Trophoblast cell (in vitro differentiated cells and primary cell): Measurements from ENCODE around the gene PADI2.

ENCODE experiments used
- DNase-seq, 2 donors: peaks; one replicate each; pipeline ENCODE4 v3.0.0-alpha.2; 2016
- H2AFZ ChIP-seq: 2 replicates; pipeline ENCODE4 v1.6.1; 2013; ENCODE audit warnings: low read length, moderate library complexity, mild to moderate bottlenecking; ENCODE audit not compliant: insufficient read depth, poor library complexity
- H2AK5ac ChIP-seq: 2 replicates; pipeline ENCODE4 v1.6.1; 2013; ENCODE audit warnings: mild to moderate bottlenecking, low read length
- H2BK120ac ChIP-seq: 2 replicates; pipeline ENCODE4 v1.6.1; 2013; ENCODE audit warnings: low read length, mild to moderate bottlenecking, moderate library complexity; ENCODE audit not compliant: insufficient read depth, poor library complexity
- H2BK12ac ChIP-seq: 2 replicates; pipeline ENCODE4 v1.6.1; 2013; ENCODE audit warnings: mild to moderate bottlenecking, low read length, moderate library complexity
- H2BK5ac ChIP-seq: 2 replicates; pipeline ENCODE4 v1.6.1; 2013; ENCODE audit warnings: low read length, low read depth, moderate library complexity, mild to moderate bottlenecking; ENCODE audit not compliant: poor library complexity
- H3K14ac ChIP-seq: 2 replicates; pipeline ENCODE4 v1.6.1; 2013; ENCODE audit warnings: mild to moderate bottlenecking, low read length
- H3K18ac ChIP-seq: 2 replicates; pipeline ENCODE4 v1.6.1; 2013; ENCODE audit warnings: mild to moderate bottlenecking, low read length
- H3K23ac ChIP-seq: 2 replicates; pipeline ENCODE4 v1.6.1; 2013; ENCODE audit warnings: low read length
- H3K27ac ChIP-seq: 2 replicates; pipeline ENCODE4 v1.5.1; 2013; ENCODE audit warnings: low read depth, mild to moderate bottlenecking, inconsistent platforms, low read length, moderate library complexity
- H3K27me3 ChIP-seq: 2 replicates; pipeline ENCODE4 v1.6.1; 2013; ENCODE audit warnings: inconsistent platforms, mild to moderate bottlenecking, low read length, moderate library complexity; ENCODE audit not compliant: insufficient read depth
- H3K36me3 ChIP-seq, 2 experiments: 1 replicate in 1 of 2; 2 replicates in 1 of 2; pipeline ENCODE4 v1.6.1; 2013; ENCODE audit warnings: low read length in 2 of 2, mild to moderate bottlenecking in 2 of 2, moderate library complexity in 1 of 2; ENCODE audit not compliant: insufficient read depth in 2 of 2, control insufficient read depth in 1 of 2
- H3K4ac ChIP-seq: 2 replicates; pipeline ENCODE4 v1.6.1; 2013; ENCODE audit warnings: low read depth, mild to moderate bottlenecking, low read length, moderate library complexity
- H3K4me1 ChIP-seq, 2 experiments: 1 replicate in 1 of 2; 2 replicates in 1 of 2; pipeline ENCODE4 v1.6.1; 2013; ENCODE audit warnings: low read length in 2 of 2, mild to moderate bottlenecking in 2 of 2, moderate library complexity in 1 of 2; ENCODE audit not compliant: insufficient read depth in 2 of 2, control insufficient read depth in 1 of 2
- H3K4me2 ChIP-seq: 2 replicates; pipeline ENCODE4 v1.6.1; 2013; ENCODE audit warnings: inconsistent platforms, mild to moderate bottlenecking, low read length, moderate library complexity
- H3K4me3 ChIP-seq: 2 replicates; pipeline ENCODE4 v1.5.1; 2013; ENCODE audit warnings: mild to moderate bottlenecking, low read depth, low read length, inconsistent platforms
- H3K79me1 ChIP-seq: one replicate; pipeline ENCODE4 v1.6.1; 2013; ENCODE audit warnings: low read length
- H3K79me2 ChIP-seq: 2 replicates; pipeline ENCODE4 v1.6.1; 2013; ENCODE audit warnings: low read length, mild to moderate bottlenecking; ENCODE audit not compliant: control insufficient read depth, insufficient read depth, poor library complexity
- H3K9ac ChIP-seq: 2 replicates; pipeline ENCODE4 v1.6.1; 2013; ENCODE audit warnings: mild to moderate bottlenecking, low read length
- H3K9me3 ChIP-seq: 2 replicates; pipeline ENCODE4 v1.6.1; 2013; ENCODE audit warnings: low read depth, mild to moderate bottlenecking, control low read depth, inconsistent platforms, low read length; ENCODE audit not compliant: insufficient read depth
- H4K12ac ChIP-seq: 2 replicates; pipeline ENCODE4 v1.6.1; 2013; ENCODE audit warnings: low read depth, mild to moderate bottlenecking, low read length, moderate library complexity
- H4K8ac ChIP-seq: 2 replicates; pipeline ENCODE4 v1.6.1; 2013; ENCODE audit warnings: low read depth, mild to moderate bottlenecking, low read length, moderate library complexity
- H4K91ac ChIP-seq: one replicate; pipeline ENCODE4 v1.6.1; 2013; ENCODE audit warnings: low read depth, mild to moderate bottlenecking, low read length, moderate library complexity
- WGBS: extraction: QIAGEN DNeasy Blood & Tissue Kit; methylation state at CpG from one replicate; pipeline ENCODE4 v1.1.7; 2013; ENCODE audit warnings: missing lambda C conversion rate; ENCODE audit not compliant: insufficient read length, insufficient coverage; ENCODE audit errors: extremely low coverage; 5-methylcytosine and 5-hydroxymethylcytosine counted together

Gene PADI2

GRCh38 chr1:17112496-17113236 lies 6.6 kb downstream of the PADI2 start:
- Histone ChIP-seq H3K27me3 (peaks cover 3% of the 10 kb centered on the region), H3K4ac (no peak overlapping the region), H2AFZ (no peak overlapping the region), H2BK12ac (no peak overlapping the region), H3K18ac (no peak overlapping the region), H3K4me1 (no peaks in the 10 kb centered on the region), H3K79me2 (no peaks in the 10 kb centered on the region), H4K12ac (no peak overlapping the region), H2BK5ac (no peak overlapping the region), H2BK120ac (no peak overlapping the region), H4K91ac (no peak overlapping the region), H3K14ac (no peak overlapping the region), H3K79me1 (no peaks in the 10 kb centered on the region), H4K8ac (no peak overlapping the region), H3K4me3 (no peak overlapping the region), H3K9me3 (no peaks in the 10 kb centered on the region), H3K23ac (no peak overlapping the region), H3K36me3 (no peaks in the 10 kb centered on the region), H2AK5ac (no peak overlapping the region), H3K4me2 (no peak overlapping the region), H3K27ac (no peak overlapping the region), H3K9ac (no peak overlapping the region)
- WGBS: no CpG with 5 or more reads among the region's 7 CpGs
- DNase-seq: no peak

GRCh38 chr1:17112076-17112475 lies 7.2 kb downstream of the PADI2 start:
- Histone ChIP-seq H3K4me3 (no peak overlapping the region), H3K14ac (no peak overlapping the region), H3K9ac (no peak overlapping the region), H3K4me2 (no peak overlapping the region), H4K8ac (no peak overlapping the region), H3K79me1 (no peaks in the 10 kb centered on the region), H2BK5ac (no peak overlapping the region), H2AK5ac (no peak overlapping the region), H2BK120ac (no peak overlapping the region), H3K36me3 (no peaks in the 10 kb centered on the region), H4K12ac (no peak overlapping the region), H3K18ac (no peak overlapping the region), H3K9me3 (no peaks in the 10 kb centered on the region), H2BK12ac (no peak overlapping the region), H3K23ac (no peak overlapping the region), H3K4me1 (no peaks in the 10 kb centered on the region), H3K4ac (no peak overlapping the region), H3K27ac (no peak overlapping the region), H2AFZ (no peak overlapping the region), H3K79me2 (no peaks in the 10 kb centered on the region), H4K91ac (no peak overlapping the region), H3K27me3 (peaks cover 3% of the 10 kb centered on the region)
- no CpG with 5 or more reads among the region's 6 CpGs for WGBS
- DNase-seq: no peak

GRCh38 chr1:17110555-17110926 lies 8.7 kb downstream of the PADI2 start:
- Histone ChIP-seq H3K4me1 (no peaks in the 10 kb centered on the region), H3K9ac (no peak overlapping the region), H2BK5ac (no peak overlapping the region), H2AK5ac (no peak overlapping the region), H2AFZ (no peak overlapping the region), H3K4me2 (no peak overlapping the region), H3K18ac (no peak overlapping the region), H4K91ac (no peak overlapping the region), H3K27me3 (peaks cover 3% of the 10 kb centered on the region), H3K4ac (no peak overlapping the region), H4K8ac (no peak overlapping the region), H3K9me3 (no peaks in the 10 kb centered on the region), H3K79me2 (no peaks in the 10 kb centered on the region), H3K27ac (no peak overlapping the region), H4K12ac (no peak overlapping the region), H3K36me3 (no peaks in the 10 kb centered on the region), H3K79me1 (no peaks in the 10 kb centered on the region), H2BK120ac (no peak overlapping the region), H3K23ac (no peak overlapping the region), H3K4me3 (no peak overlapping the region), H2BK12ac (no peak overlapping the region), H3K14ac (no peak overlapping the region)
- WGBS: no CpG with 5 or more reads among the region's 2 CpGs
- DNase-seq: no peak

GRCh38 chr1:17109892-17110554 lies 9.2 kb downstream of the PADI2 start:
- no peaks in the 10 kb centered on the region for H3K79me2 ChIP-seq
- no peak overlapping the region for H4K12ac ChIP-seq
- H3K4me3 ChIP-seq: no peak overlapping the region
- H3K4me1 ChIP-seq: no peaks in the 10 kb centered on the region
- H4K91ac ChIP-seq: no peak overlapping the region
- H2AFZ ChIP-seq: no peak overlapping the region
- H2BK5ac ChIP-seq: no peak overlapping the region
- no peak overlapping the region for H3K4me2 ChIP-seq
- H3K27ac ChIP-seq: no peak overlapping the region
- no peak overlapping the region for H2AK5ac ChIP-seq
- no peak overlapping the region for H3K23ac ChIP-seq
- H2BK12ac ChIP-seq: no peak overlapping the region
- no peak for DNase-seq
- H3K79me1 ChIP-seq: no peaks in the 10 kb centered on the region
- no peaks in the 10 kb centered on the region for H3K36me3 ChIP-seq
- no peak overlapping the region for H3K14ac ChIP-seq
- no peak overlapping the region for H2BK120ac ChIP-seq
- no peak overlapping the region for H3K18ac ChIP-seq
- no peaks in the 10 kb centered on the region for H3K9me3 ChIP-seq
- no peak overlapping the region for H4K8ac ChIP-seq
- no CpG with 5 or more reads among the region's 5 CpGs for WGBS
- no peak overlapping the region for H3K9ac ChIP-seq
- no peaks in the 10 kb centered on the region for H3K27me3 ChIP-seq
- no peak overlapping the region for H3K4ac ChIP-seq
